A549 (cell line): ENCODE data around the gene BCL2A1. TPM values are rescaled to one million over a fixed set of nuclear protein-coding genes. Genes with fewer than 3 reads are reported as not detected.

ENCODE experiments used
- ATAC-seq, 2 experiments: fragments of 200-7000 bp in 1 of 2; fragments of >200 bp in 1 of 2; cut with Nextera tagmentation in 1 of 2; cut with Tn5 transposase in 1 of 2; 3 replicates each; pipeline versions ENCODE4 v1.8.0 to v1.9.1; 2018 to 2020; ENCODE audit warnings: mild to moderate bottlenecking in 1 of 2, moderate library complexity in 1 of 2
- CTCF ChIA-PET: fragments of 300-600 bp; sonication (Branson Sonifier 250); formaldehyde crosslinking; extraction: SDS; loops from one replicate; lab custom pipeline; 2021; ENCODE audit warnings: antibody characterized with exemption, inconsistent platforms; lab: Yijun Ruan, JAX
- POLR2A ChIA-PET: fragments of 350-600 bp; formaldehyde crosslinking; extraction: SDS; loops from one replicate; lab custom pipeline; 2021; ENCODE audit warnings: antibody characterized with exemption, inconsistent platforms; lab: Yijun Ruan, JAX
- DNase-seq, 2 experiments: peaks; one replicate each; pipeline versions ENCODE4 v3.0.0 to v3.0.0-alpha.2; 2011 to 2016; ENCODE audit warnings: low read depth in 1 of 2, low spot score in 1 of 2
- FAIRE-seq: peaks from 2 replicates; lab custom pipeline; 2011; peaks lifted over from hg19 to GRCh38; lab: Jason Lieb, UNC
- H3K27ac ChIP-seq, 2 experiments: fragments of >200 bp; sonication (Bioruptor Twin); formaldehyde crosslinking; 3 replicates each; pipeline ENCODE4 v1.5.1; 2016 to 2017
- H3K4me1 ChIP-seq: fragments of >200 bp; sonication (Bioruptor Twin); formaldehyde crosslinking; 3 replicates; pipeline ENCODE4 v1.6.1; 2016
- H3K4me2 ChIP-seq: fragments of >200 bp; sonication (Bioruptor Twin); formaldehyde crosslinking; 3 replicates; pipeline ENCODE4 v1.6.1; 2016
- H3K4me3 ChIP-seq: fragments of >200 bp; sonication (Bioruptor Twin); formaldehyde crosslinking; 3 replicates; pipeline ENCODE4 v1.5.1; 2016
- H3K9me3 ChIP-seq: fragments of >200 bp; sonication (Bioruptor Twin); formaldehyde crosslinking; 3 replicates; pipeline ENCODE4 v1.6.1; 2016
- CBX8 ChIP-seq: fragments of 200-600 bp; sonication (generic); IDR thresholded peaks from 2 replicates; pipeline ENCODE4 v1.6.1; 2016
- EHMT2 ChIP-seq: fragments of 200-600 bp; sonication (generic); IDR thresholded peaks from 2 replicates; pipeline ENCODE4 v1.6.1; 2016; ENCODE audit warnings: antibody characterized with exemption, low read depth, mild to moderate bottlenecking, moderate library complexity
- EP300 ChIP-seq, 2 experiments: fragments of >200 bp; sonication (Bioruptor Twin); formaldehyde crosslinking; IDR thresholded peaks; 2 replicates in 1 of 2; 3 replicates in 1 of 2; pipeline ENCODE4 v1.6.1; 2016 to 2017
- GATA3 ChIP-seq: IDR thresholded peaks from 2 replicates; pipeline ENCODE4 v1.6.1; 2012; ENCODE audit warnings: borderline replicate concordance
- HDAC2 ChIP-seq: fragments of 200-600 bp; sonication (generic); IDR thresholded peaks from 2 replicates; pipeline ENCODE4 v1.6.1; 2016
- HOXB13 ChIP-seq: fragments of 250-450 bp; sonication (Bioruptor Pico); IDR thresholded peaks from 2 replicates; pipeline ENCODE4 v1.5.0; 2020; ENCODE audit warnings: low read depth, mild to moderate bottlenecking, moderate library complexity
- JUNB ChIP-seq: fragments of >200 bp; sonication (Bioruptor Twin); formaldehyde crosslinking; IDR thresholded peaks from 2 replicates; pipeline ENCODE4 v1.6.1; 2016
- KDM5A ChIP-seq: fragments of 200-600 bp; sonication (generic); IDR thresholded peaks from 2 replicates; pipeline ENCODE4 v1.6.1; 2016; ENCODE audit warnings: antibody characterized with exemption, mild to moderate bottlenecking
- MAFK ChIP-seq: fragments of 450-650 bp; IDR thresholded peaks from 2 replicates; pipeline ENCODE4 v1.6.1; 2014; ENCODE audit not compliant: partially characterized antibody
- POLR2AphosphoS2 ChIP-seq: conservative IDR thresholded peaks from 2 replicates; pipeline ENCODE4 v1.6.1; 2012; ENCODE audit warnings: low read length, improper control_type of control experiment, inconsistent platforms
- RARB ChIP-seq: fragments of 250-450 bp; sonication (Bioruptor Pico); IDR thresholded peaks from 2 replicates; pipeline ENCODE4 v1.8.0; 2021; ENCODE audit warnings: mild to moderate bottlenecking, moderate library complexity
- RFX5 ChIP-seq: fragments of 450-650 bp; IDR thresholded peaks from 2 replicates; pipeline ENCODE4 v1.7.1; 2014; ENCODE audit warnings: antibody characterized with exemption, mild to moderate bottlenecking, moderate library complexity
- SMC3 ChIP-seq: fragments of >200 bp; sonication (Bioruptor Twin); formaldehyde crosslinking; IDR thresholded peaks from 3 replicates; pipeline ENCODE4 v1.6.1; 2018; ENCODE audit warnings: inconsistent platforms
- TP53 ChIP-seq: fragments of 250-450 bp; sonication (Bioruptor Pico); IDR thresholded peaks from 2 replicates; pipeline ENCODE4 v1.5.0; 2021; ENCODE audit warnings: mild to moderate bottlenecking, moderate library complexity
- ZC3H11A ChIP-seq: fragments of 450-650 bp; IDR thresholded peaks from 2 replicates; pipeline ENCODE4 v1.6.1; 2014; ENCODE audit warnings: antibody characterized with exemption, mild to moderate bottlenecking
- ZFP36 ChIP-seq: fragments of 450-650 bp; IDR thresholded peaks from 2 replicates; pipeline ENCODE4 v1.6.1; 2014; ENCODE audit warnings: borderline replicate concordance; ENCODE audit not compliant: partially characterized antibody
- WGBS: methylation state at CpG from one replicate; pipeline ENCODE4 v1.1.6; 2017; ENCODE audit errors: missing lambda C conversion rate; 5-methylcytosine and 5-hydroxymethylcytosine counted together
- polyA plus RNA-seq, 4 experiments: library from polyadenylated mRNA; depleted of rRNA in 3 of 4; stranded (reverse); fragments of >200 nt; fragmentation: RNase III in 1 of 4; extraction: RNeasy Plus Mini Kit Qiagen cat#74134 plus additional on column Dnase treatment in 1 of 4; gene quantifications; 2 replicates in 3 of 4; 3 replicates in 1 of 4; pipeline ENCODE4 v1.2.3, GENCODE V29; 2011 to 2017
- TF ChIP-seq, protein P1 (sequence below): fragments of 450-650 bp; IDR thresholded peaks from 2 replicates; pipeline ENCODE4 v1.6.1; 2014; ENCODE audit warnings: antibody characterized with exemption
- TF ChIP-seq, protein P2 (sequence below): fragments of >200 bp; sonication (Bioruptor Twin); formaldehyde crosslinking; IDR thresholded peaks from 3 replicates; pipeline ENCODE4 v1.6.1; 2016
- TF ChIP-seq, protein P3 (sequence below): fragments of 250-450 bp; sonication (Bioruptor Pico); IDR thresholded peaks from 2 replicates; pipeline ENCODE4 v1.5.0; 2020; ENCODE audit warnings: low read depth, mild to moderate bottlenecking, moderate library complexity

Gene BCL2A1
- polyA plus RNA-seq, 2 of the 4 experiments (the other 2 are of a cell fraction): 14.0 to 20.1 TPM

DNA sequence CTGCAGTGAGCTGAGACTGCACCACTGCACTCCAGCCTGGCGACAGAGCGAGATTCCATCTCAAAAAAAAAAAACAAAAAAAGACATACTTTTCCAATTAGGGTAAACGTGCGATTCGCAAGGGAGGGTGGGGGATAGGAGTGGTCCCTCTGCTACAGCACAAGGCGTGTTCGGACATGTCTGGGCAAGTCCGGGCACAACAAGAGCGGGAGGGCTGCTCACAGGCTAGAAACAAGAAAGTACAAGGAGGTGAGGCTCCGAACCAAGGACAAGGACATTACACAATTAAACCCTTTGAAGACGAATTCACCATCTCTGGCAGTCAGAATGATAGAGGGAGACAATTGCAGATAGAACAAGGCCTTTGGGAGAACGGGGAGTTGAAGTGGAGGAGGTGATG lies 32.2 kb upstream of the BCL2A1 start:
- ChIA-PET POLR2A (no interaction called here), CTCF (no interaction called here)
- FAIRE-seq: no peak
- no peak for ATAC-seq
- no peak overlapping the region for H3K4me3 ChIP-seq
- WGBS: 84% methylated on average over 12 of the region's 12 CpGs
- no peaks in the 10 kb centered on the region for H3K9me3 ChIP-seq
- DNase-seq: no peak
- TF ChIP-seq ZFP36 (no peak), KDM5A (no peak), HDAC2 (no peak), ZC3H11A (no peak), EHMT2 (no peak)
- TF ChIP-seq, protein P1, sequence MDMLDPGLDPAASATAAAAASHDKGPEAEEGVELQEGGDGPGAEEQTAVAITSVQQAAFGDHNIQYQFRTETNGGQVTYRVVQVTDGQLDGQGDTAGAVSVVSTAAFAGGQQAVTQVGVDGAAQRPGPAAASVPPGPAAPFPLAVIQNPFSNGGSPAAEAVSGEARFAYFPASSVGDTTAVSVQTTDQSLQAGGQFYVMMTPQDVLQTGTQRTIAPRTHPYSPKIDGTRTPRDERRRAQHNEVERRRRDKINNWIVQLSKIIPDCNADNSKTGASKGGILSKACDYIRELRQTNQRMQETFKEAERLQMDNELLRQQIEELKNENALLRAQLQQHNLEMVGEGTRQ: no peak
- TF ChIP-seq, protein P2, sequence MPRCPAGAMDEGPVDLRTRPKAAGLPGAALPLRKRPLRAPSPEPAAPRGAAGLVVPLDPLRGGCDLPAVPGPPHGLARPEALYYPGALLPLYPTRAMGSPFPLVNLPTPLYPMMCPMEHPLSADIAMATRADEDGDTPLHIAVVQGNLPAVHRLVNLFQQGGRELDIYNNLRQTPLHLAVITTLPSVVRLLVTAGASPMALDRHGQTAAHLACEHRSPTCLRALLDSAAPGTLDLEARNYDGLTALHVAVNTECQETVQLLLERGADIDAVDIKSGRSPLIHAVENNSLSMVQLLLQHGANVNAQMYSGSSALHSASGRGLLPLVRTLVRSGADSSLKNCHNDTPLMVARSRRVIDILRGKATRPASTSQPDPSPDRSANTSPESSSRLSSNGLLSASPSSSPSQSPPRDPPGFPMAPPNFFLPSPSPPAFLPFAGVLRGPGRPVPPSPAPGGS: no peak
- H3K4me2 ChIP-seq: no peak overlapping the region
- peak overlapping the region; percentile 47 to 70 for H3K27ac ChIP-seq
- no peaks in the 10 kb centered on the region for H3K4me1 ChIP-seq

DNA sequence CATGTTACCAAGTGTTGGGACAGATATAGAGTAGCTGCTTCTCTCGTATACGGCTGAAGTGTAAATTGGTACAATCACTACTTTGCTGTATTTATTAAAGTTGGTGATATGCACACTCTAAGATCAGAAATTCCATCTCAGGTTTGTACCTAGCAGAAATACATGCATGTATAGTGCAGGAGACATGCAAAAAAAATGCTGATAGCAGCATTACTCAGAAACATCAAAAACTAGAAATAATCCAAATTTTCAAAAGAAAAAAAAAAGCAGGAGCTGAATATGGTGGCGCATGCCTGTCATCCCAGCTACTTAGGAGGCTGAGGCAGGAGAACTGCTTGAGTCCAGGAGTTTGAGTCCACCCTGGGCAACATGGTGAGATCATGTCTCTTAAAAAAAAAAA lies 31.3 kb upstream of the BCL2A1 start:
- CTCF ChIA-PET: interaction anchor here (1.2 to 1.4 kb wide), 3 partner anchors 9 to 107 kb away, joined by 3 to 13 read pairs (median 4); no protein-coding TSS in a partner anchor

DNA sequence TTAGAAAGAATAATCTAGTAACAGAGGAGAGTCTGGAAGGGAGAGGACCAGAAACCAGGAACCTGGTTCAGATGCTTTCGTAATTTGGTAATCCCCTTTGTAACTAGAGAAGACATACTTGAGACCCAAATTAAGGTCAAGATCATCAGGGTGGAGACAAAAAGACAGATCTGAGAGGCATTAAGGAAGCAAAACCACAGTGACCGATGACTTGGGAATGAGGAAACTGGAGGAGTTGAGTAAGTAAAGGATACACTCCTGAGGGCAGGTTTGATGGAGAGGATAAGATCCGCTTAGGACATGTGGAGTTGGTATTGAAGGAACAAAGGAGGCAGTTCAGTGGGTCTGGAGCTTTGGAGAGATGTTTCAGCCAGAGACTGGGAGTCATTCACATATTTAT lies 23.6 kb upstream of the BCL2A1 start:
- no peak for FAIRE-seq
- peaks cover 7% of the 10 kb centered on the region; the same call in 2 of the 3 replicates for H3K4me1 ChIP-seq
- peak in 1 of 2 experiments; percentile 57 for DNase-seq
- no peak overlapping the region for H3K4me3 ChIP-seq
- TF ChIP-seq TP53 (no peak), JUNB (no peak), SMC3 (no peak), RARB (CRISPR knock-in tag) (no peak)
- TF ChIP-seq, all 56 proteins: peak for 0
- WGBS: 62% methylated on average over 3 of the region's 3 CpGs
- peak overlapping the region; percentile 9; the same call in 1 of the 3 replicates for H3K4me2 ChIP-seq
- ChIA-PET CTCF (interaction anchor here (0.6 to 5.5 kb wide), 12 partner anchors 8 to 655 kb away, joined by 3 to 55 read pairs (median 5); partner anchors contain the start of genes BCL2A1 and MTHFS), POLR2A (interaction anchor here (1.1 kb wide), 1 partner anchor 98 kb away, joined by 3 read pairs; no protein-coding TSS in a partner anchor)
- H3K27ac ChIP-seq: peak overlapping the region in 1 of 2 experiments; percentile 14; a peak in 2 of 6 replicates
- 0 out of 6 replicates have a peak, but pooled peaks of 1 of the 2 experiments have one; percentile 13 for ATAC-seq
- no peaks in the 10 kb centered on the region for H3K9me3 ChIP-seq

More for the DNA sequence above, 31.3 kb upstream of the BCL2A1 start:
- no peak for ATAC-seq
- Histone ChIP-seq H3K9me3 (no peaks in the 10 kb centered on the region), H3K4me1 (no peaks in the 10 kb centered on the region), H3K4me2 (no peak overlapping the region), H3K27ac (no peak overlapping the region), H3K4me3 (no peak overlapping the region)
- TF ChIP-seq RFX5: no peak
- TF ChIP-seq MAFK: peak; percentile 89
- no peak for FAIRE-seq
- POLR2A ChIA-PET: no interaction called here
- no peak for DNase-seq
- 95% methylated on average over 3 of the region's 3 CpGs for WGBS

DNA sequence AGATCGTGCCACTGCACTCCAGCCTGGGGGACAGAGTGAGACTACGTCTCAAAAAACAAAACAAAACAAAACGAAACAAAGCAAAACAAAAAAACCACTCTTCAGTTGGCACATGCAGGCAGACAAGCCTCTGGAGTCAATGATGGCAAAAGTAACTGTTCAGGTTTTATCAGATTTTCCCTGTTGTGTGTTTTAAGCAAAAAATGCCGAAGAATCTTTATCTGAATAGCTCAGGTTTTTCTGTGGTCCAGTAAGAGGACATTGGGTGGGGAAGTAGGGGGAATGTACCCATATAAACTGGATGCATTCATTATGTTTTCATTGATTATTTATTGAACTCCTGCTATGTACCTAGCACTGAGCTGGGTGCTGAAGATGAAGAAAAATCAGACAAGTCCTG lies 20.8 kb upstream of the BCL2A1 start:
- FAIRE-seq (no peak), DNase-seq (no peak), ATAC-seq (no peak)
- H3K27ac ChIP-seq: no peak overlapping the region
- H3K4me1 ChIP-seq: peaks cover 7% of the 10 kb centered on the region; the same call in 2 of the 3 replicates
- POLR2A ChIA-PET: no interaction called here
- H3K4me2 ChIP-seq: no peak overlapping the region
- WGBS: 68% methylated on average over 4 of the region's 4 CpGs
- no peak overlapping the region for H3K4me3 ChIP-seq
- TF ChIP-seq POLR2AphosphoS2 (no peak), ZFP36 (no peak), CBX8 (no peak), HOXB13 (CRISPR knock-in tag) (no peak), GATA3 (no peak), EP300 (IDR thresholded peaks at IDR 0.05) (no peak)
- TF ChIP-seq, protein P3, sequence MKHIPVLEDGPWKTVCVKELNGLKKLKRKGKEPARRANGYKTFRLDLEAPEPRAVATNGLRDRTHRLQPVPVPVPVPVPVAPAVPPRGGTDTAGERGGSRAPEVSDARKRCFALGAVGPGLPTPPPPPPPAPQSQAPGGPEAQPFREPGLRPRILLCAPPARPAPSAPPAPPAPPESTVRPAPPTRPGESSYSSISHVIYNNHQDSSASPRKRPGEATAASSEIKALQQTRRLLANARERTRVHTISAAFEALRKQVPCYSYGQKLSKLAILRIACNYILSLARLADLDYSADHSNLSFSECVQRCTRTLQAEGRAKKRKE (CRISPR knock-in tag): no peak
- TF ChIP-seq, all 56 proteins: peak for 0
- CTCF ChIA-PET: interaction anchor here (0.6 to 5.5 kb wide), 15 partner anchors 8 to 675 kb away, joined by 3 to 55 read pairs (median 14); partner anchors contain the start of gene MTHFS
- H3K9me3 ChIP-seq: no peaks in the 10 kb centered on the region
